Renal pelvis (tissue), 12 donors: ENCODE results near the gene PPP6R2. TPM values are rescaled to one million over a fixed set of nuclear protein-coding genes. Genes with fewer than 3 reads are reported as not detected.
A peak's percentile ranks its signal among the peaks of the same experiment; 100 is the strongest.

Experiments
- DNase-seq: peaks from one replicate; pipeline ENCODE4 v3.0.0-alpha.2; 2013
- long read RNA-seq, 16 experiments: transcript quantifications; one replicate each; lab custom pipeline, GENCODE V29; 2026
- polyA plus RNA-seq, 3 donors: library from polyadenylated mRNA; unstranded; fragments of 120-200 nt; gene quantifications; one replicate each; pipeline ENCODE4 v1.2.1, GENCODE V29; 2013; ENCODE audit not compliant: insufficient read length in 3 of 3

The PPP6R2 gene, protein sequence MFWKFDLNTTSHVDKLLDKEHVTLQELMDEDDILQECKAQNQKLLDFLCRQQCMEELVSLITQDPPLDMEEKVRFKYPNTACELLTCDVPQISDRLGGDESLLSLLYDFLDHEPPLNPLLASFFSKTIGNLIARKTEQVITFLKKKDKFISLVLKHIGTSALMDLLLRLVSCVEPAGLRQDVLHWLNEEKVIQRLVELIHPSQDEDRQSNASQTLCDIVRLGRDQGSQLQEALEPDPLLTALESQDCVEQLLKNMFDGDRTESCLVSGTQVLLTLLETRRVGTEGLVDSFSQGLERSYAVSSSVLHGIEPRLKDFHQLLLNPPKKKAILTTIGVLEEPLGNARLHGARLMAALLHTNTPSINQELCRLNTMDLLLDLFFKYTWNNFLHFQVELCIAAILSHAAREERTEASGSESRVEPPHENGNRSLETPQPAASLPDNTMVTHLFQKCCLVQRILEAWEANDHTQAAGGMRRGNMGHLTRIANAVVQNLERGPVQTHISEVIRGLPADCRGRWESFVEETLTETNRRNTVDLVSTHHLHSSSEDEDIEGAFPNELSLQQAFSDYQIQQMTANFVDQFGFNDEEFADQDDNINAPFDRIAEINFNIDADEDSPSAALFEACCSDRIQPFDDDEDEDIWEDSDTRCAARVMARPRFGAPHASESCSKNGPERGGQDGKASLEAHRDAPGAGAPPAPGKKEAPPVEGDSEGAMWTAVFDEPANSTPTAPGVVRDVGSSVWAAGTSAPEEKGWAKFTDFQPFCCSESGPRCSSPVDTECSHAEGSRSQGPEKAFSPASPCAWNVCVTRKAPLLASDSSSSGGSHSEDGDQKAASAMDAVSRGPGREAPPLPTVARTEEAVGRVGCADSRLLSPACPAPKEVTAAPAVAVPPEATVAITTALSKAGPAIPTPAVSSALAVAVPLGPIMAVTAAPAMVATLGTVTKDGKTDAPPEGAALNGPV
- polyA plus RNA-seq: 10 to 100 TPM; 46.5 to 54.7 (median 50.5) TPM
- long read RNA-seq, donor 1, full-length matches to known transcripts: 3 of 21 reads
- long read RNA-seq, donor 1, partial matches to known transcripts: 7 of 21 reads
- long read RNA-seq, donor 1, other reads (novel, unspliced or antisense): 11 of 21 reads
- long read RNA-seq, donor 2, full-length matches to known transcripts: 5 of 5 reads
- long read RNA-seq, donor 2, partial matches to known transcripts: 0 of 5 reads
- long read RNA-seq, donor 2, other reads (novel, unspliced or antisense): 0 of 5 reads
- long read RNA-seq, donor 3, partial matches to known transcripts: 0 of 4 reads
- long read RNA-seq, donor 3, other reads (novel, unspliced or antisense): 0 of 4 reads
- long read RNA-seq, donor 4, transcript PPP6R2-207 (2 exons, 1,211 nt): major isoform, 5 of 5 reads
- long read RNA-seq, donor 4, partial matches to known transcripts: 0 of 5 reads
- long read RNA-seq, donor 4, other reads (novel, unspliced or antisense): 0 of 5 reads
- long read RNA-seq, donor 5, partial matches to known transcripts: 0 of 1 reads
- long read RNA-seq, donor 5, other reads (novel, unspliced or antisense): 0 of 1 reads
- long read RNA-seq, donor 6, partial matches to known transcripts: 18 of 19 reads
- long read RNA-seq, donor 6, other reads (novel, unspliced or antisense): 0 of 19 reads
- long read RNA-seq, donor 7, full-length matches to known transcripts: 9 of 30 reads
- long read RNA-seq, donor 7, partial matches to known transcripts: 15 of 30 reads
- long read RNA-seq, donor 7, other reads (novel, unspliced or antisense): 6 of 30 reads
- long read RNA-seq, donor 8, partial matches to known transcripts: 11 of 13 reads
- long read RNA-seq, donor 8, other reads (novel, unspliced or antisense): 0 of 13 reads
- long read RNA-seq, donor 9, full-length matches to known transcripts: 5 of 48 reads
- long read RNA-seq, donor 9, partial matches to known transcripts: 35 of 48 reads
- long read RNA-seq, donor 9, other reads (novel, unspliced or antisense): 8 of 48 reads
- long read RNA-seq, donor 10, full-length matches to known transcripts: 2 of 24 reads
- long read RNA-seq, donor 10, partial matches to known transcripts: 22 of 24 reads
- long read RNA-seq, donor 10, other reads (novel, unspliced or antisense): 0 of 24 reads
- long read RNA-seq, donor 11, partial matches to known transcripts: 20 of 22 reads
- long read RNA-seq, donor 11, other reads (novel, unspliced or antisense): 0 of 22 reads
- long read RNA-seq, donor 12, partial matches to known transcripts: 18 of 19 reads
- long read RNA-seq, donor 12, other reads (novel, unspliced or antisense): 0 of 19 reads
- long read RNA-seq, donor 13, partial matches to known transcripts: 11 of 12 reads
- long read RNA-seq, donor 13, other reads (novel, unspliced or antisense): 0 of 12 reads
- long read RNA-seq, donor 14, full-length matches to known transcripts: 9 of 62 reads
- long read RNA-seq, donor 14, partial matches to known transcripts: 53 of 62 reads
- long read RNA-seq, donor 14, other reads (novel, unspliced or antisense): 0 of 62 reads
- long read RNA-seq, donor 15, full-length matches to known transcripts: 4 of 48 reads
- long read RNA-seq, donor 15, partial matches to known transcripts: 44 of 48 reads
- long read RNA-seq, donor 15, other reads (novel, unspliced or antisense): 0 of 48 reads
- long read RNA-seq, donor 16, full-length matches to known transcripts: 6 of 6 reads
- long read RNA-seq, donor 16, partial matches to known transcripts: 0 of 6 reads
- long read RNA-seq, donor 16, other reads (novel, unspliced or antisense): 0 of 6 reads

DNA sequence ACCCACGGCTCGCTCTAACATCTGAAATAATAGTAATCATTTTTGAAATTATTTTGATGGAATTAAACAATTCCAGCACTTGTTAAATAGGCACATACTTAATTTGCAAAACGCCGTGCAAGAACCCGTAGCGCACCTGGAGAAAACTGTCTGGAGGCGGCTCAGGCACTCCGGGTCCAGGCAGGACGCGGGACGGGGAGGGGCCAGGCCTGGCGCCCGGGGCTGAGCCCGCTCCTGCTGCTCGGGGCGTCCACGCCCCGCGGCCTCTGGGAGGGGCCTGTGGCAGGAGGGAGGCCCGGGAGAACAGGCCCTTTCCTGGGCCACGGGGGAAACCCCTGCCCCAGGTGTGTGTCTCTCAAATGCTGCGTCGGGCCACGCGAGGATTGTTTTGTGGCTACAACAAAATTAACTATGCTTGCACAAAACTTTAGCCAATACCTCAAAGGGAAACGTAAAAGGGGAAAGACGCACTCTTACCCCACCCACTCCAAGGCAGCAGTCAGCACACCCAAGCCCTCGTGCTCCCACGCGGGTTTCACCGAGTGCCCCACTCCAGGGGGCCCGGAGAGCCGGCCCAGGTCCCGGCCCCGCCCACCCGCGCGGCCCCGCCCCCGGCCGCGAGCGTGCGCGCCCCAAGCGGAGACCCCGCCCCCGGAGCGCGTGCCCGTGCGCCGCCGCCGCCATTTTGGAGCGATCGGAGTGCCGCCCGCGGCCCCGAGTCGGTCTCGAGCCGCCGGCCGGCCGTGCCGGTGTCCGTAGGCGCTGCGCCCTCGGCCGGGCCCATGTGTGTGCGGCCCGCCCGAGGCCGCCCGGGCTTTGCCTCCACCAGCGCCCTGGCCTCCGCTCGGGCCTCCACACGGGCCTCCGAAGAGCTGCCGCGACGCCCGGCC lies at the start of gene PPP6R2:
Gene PPP6R2 (plus strand): TSS at position 677 of the 890 bp plus-strand sequence. CDS start 50,582 bp downstream, outside the sequence.
- DNase-seq: peak; percentile 67

DNA sequence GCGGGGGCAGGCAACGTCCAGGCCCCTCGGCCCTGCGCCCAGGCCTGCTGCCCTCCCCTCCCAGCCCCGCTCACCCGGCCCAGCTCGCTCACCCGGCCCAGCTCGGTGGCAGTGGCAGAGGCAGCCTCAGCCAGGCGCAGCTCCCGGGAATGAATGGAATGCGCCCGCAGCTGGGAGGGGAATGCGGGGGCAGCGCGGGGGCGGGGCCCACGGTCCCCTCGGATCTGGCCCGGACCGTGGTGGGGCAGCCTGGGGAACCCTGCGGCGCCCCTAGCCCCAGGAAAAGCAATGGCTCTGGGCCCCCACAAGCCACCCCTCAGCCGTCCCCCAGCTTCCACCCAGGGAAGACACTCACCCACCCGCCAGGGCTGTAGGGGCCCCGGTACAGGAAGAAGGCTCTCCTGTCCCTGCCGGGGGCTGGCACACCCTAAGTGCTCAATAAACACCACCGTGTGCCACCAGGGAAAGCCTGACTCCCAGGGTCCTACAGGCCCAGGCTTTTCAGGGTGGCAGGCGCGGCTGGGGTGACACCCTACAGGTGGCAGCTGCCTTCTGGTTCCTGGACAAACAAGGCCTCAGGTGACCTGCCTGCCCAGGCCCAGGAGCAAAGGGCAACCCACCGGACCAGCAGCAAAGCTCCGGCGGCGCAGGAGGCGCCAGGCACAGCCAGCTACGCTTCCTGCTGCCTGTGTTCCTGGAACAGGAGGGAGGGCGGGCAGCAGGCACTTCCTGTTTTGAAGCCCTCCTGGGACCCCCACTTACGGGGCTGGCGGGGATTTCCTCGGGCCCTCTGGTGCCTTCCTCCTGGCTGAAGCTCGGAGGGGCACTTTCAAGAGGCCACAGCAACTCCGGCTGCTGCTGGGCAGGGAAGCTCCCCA lies 49.4 kb upstream of the PPP6R2 start:
- peak; percentile 79 for DNase-seq

DNA sequence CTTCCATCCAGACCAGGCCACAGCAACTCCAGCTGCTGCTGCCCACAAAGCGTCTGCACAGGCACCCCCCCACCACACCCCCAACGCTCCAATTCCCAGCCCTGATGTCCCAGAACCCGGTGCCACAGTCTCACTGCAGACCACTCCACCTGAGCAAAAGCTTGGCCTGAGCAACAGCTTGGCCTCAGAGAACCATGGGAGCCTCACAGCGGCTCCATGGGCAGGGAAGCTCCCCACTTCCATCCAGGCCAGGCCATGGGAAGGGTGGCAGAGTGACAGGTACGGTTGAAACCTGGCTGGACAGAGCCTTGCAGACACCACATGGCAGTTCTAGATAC lies 48.8 kb upstream of the PPP6R2 start:
- DNase-seq: no peak

DNA sequence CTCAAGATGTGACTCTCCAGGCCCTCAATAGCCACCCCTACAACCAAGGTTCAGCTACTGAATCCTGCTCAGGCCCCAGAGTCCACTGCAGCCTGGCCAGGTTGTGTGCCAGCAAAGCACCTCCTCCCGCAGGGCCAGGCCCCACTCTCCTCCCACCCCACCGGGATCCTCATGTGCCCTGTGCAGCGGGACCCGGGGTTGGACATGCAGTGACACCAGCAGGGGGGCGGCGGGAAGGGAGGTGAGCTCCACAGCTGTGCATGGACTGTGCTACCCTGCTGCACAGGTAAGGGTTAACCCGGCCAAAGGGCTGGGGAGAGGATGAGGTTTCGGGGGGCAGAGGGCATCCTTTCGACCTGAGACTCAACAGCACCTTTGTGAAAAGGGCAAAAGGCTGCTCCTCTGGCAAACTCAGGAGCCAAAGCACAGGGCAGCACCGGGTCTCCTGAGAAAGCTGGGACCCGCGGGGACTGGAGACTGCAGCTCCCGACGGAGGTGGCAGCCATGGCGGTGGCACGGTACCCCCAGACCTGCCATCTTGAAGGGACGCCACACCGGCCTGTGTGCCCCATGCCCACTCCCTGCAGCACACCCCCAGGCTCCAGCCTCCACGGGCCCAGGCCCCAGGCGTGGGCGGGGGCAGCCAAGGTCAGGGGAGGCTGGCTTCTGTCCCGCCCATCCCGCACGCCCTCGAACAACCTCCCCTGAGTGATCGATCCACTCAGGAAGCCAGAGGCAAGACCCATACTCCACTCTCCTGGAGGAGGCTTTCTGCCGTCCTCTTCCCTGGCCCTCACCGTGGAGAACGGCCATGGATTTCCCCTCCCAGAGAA lies 46.3 kb upstream of the PPP6R2 start:
- DNase-seq: no peak

DNA sequence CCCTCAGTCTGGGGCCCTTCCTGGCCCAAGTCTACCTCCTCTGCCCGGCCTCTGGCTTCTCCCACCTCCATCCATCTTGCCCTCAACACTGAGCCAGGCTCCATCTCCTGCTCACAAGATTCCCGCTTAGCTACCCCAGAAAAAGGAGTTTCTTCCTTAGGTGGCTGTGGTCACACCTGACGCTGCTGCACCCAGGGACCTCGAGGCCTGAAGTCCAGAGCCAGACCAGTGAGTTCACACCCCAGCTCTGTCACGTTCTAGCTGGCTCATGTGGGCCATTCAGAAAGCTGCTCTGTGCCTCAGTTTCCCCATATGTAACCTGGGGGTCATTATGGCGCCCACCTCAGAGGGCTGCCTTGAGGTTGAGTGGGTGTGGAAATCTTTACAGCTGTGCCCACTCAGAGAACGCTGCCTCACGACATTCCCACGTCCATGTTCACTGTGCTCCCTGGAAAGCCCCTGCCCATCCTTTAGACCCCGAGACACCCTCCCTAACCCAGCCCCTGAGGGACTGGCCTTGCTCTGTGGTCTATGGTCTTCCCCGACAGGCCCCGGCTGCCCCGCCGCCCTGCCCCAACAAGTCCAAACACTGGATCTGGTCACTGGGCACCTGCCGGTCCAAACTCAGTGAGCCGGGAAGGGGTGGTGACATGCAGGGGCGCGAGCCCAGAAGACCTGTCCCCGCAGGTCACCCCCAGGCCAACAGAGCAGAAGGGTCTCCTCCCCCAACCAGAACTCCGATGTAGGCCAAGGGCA lies 45.4 kb upstream of the PPP6R2 start:
- DNase-seq: no peak

DNA sequence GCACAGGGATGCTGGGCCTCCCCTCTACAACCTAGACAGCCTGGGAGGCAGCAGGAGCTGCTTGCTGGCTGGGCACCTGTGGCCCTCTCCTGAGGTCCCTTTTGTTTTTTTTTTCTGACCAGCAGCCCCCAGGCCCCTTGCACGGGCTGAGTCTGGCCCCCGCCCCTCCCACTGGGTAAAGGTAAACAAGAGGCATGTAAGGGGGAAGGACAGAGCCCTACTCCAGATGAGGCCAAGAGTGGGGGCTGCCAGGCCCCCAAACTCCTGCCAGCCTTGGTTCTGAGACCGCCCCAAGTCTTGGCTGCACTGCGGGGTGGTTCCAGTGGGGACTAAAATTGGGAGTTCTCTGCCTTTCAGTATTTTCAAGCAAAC lies 44.9 kb upstream of the PPP6R2 start:
- DNase-seq: no peak

DNA sequence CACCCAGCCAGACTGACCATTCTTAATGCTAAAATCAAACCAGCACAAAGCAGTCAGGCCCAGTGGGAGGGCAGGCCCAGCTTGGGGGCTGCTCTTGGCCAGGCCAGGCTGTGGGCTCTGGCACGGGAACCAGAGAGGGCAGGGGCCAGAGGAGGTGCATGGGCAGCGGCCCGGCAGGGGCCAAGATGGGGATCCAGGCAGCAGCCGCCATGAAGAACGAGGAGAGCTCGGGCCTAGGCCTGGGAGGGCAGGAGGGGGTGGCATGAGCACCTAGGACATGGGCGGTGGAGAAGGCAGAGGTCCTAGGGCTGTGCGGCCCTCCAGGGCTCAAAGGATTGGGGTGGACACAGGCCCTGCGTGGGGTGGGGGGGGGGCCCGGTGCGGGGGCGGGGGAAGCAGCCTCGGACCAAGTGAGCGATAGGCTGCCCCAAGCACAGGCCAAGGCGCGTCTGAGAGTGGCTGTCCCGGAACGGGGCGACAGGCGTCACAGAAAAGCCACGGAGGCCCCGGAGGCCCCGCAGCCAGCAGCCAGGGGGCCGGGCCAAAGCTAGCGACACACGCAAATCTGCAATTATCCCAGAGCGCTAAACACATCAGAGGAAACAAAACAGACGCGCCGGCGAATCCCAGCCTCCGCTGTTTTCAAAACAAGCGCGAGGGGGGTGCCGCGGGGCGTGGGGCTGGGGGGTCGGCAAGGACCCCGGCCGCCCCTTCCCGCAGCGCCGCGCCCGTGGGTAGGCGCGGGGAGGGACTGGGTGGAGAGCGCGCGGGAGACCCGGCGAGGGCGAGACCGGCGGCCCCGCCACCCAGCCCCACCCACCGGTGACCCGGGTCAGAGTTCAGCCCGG lies 44.0 kb upstream of the PPP6R2 start:
- DNase-seq: no peak

DNA sequence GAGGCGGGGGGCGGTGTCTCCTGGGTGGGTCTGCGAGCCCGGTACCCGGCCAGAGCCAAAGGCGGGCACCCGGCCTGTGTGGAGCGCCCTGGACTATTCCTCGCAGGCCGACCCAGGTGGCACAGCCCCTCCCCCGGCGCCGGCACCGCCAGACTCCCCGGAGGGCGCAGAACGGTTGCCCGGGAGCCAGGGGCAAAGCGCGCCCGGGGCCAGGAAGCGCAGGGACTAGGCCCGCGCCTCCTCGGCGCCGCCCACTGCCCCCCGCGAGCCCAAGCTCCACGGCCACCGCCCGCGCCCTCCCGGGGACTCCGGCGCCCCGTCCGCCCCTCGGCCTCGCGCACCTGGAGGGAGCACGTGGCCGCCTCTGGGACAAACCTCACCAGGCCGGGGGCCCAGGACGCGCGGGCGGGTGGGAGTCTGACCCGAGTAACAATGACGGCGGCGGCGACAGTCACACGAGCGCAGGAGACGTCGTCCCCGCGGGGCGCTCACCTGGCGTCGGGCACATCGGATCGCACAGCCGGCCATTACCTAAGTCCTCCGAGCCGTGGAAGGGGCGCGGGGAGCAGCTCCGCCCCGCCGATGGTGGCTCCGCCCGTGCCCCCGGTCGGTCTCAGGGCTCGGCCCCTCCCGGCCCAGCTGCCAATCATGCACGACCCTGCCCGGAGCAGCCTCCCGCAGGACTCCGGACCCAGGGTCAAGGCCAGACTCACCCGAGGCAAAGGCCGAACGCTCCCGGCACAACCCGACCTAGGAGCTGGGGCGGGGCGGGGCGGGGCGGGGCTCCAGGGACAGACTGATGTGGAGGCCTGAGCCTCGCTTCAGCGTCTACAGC lies 43.1 kb upstream of the PPP6R2 start:
- no peak for DNase-seq

DNA sequence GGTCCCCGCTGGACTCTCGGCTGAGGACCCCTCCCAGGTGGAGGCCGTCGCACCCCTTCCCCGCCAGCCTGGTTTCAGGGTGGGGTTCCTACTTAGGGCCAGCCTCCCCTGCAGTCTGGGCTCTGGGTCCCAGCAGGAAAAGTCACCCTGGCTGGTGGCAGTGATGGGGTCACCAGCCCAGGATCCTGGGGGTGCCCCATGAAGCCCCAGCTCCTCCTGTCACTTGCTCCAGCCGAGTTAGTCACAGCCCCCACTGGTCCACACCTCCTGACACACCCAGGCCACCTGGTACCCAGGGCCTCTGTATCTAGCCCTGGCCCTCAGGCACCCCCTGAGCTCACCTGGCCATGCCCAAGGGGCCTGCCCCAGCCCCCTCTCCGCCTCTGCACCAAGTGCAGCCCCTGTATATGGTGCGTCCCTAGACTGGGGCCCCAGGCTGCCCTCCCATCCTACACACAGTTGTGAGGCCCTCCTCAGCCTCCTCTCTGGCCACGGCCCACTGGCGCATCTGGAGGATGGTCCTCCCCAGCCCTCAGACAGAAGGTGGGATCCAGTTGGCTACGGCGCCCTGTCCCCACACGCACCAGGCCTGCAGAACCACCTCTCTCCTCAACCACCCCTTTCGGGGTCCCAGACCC lies 42.4 kb upstream of the PPP6R2 start:
- DNase-seq: no peak

DNA sequence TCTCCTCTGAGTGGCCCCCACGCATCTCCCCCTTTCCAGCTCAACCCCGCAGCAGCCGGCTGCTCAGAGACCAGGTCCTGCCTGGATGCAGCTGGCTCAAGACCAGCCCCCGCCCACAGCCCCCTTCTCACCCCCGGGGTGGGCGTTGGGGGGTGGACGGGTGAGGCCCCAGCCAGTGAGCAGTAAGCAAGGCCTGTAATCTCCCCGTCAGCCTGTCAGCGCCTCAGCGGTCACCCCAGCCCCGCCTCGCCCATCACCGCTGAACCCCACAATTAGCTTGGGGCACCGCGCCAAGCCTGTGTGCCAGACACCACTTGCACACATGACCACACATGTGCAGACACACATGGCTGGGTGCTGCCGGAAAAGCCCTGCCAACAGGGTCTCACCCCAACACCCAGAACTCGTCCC lies 41.5 kb upstream of the PPP6R2 start:
- no peak for DNase-seq

DNA sequence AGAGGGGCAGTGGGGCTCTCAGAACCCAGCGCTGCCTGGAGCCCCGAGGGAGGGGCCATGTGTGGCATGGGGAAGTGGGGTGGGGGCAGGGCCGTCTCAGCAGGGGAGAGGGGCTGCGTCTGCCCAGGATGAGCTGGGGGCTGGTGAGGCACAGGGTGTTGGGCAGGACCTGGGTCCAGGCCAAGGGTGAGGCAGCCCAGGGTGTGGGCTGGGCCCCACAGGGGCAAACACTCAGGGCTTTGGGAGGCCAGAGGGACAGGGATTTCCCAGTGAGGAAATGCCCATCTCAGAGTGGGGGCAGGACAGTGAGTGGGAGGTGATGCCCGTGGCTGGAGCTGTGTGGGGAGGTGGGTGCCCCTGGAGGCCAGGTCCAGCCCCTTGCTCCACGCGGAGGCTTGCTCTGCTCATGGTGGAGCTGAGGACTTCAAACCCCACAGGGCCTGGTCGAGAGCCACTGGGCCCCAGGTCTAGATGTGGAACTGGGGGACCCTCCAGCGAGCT lies 41.0 kb upstream of the PPP6R2 start:
- DNase-seq: no peak

DNA sequence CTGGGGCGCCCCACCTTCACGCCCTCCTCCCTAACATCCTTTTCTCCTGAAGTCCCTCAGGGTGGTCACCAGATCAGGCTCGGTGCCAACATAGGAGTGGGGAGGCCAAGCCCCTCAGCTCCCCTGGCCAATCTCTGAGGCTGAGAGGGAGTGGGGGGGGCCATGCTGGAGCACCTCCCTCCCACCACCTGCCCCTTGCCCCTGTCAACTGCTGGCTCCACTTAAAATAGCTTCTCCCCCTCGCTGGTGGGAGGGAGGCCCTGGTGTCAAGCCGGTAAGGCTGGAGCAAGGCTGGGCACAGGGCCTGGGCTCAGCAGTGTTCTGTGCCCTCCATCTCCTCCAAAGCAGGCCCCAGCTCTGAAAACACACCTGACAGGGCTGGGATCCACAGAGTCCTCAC lies 40.6 kb upstream of the PPP6R2 start:
- DNase-seq: no peak

DNA sequence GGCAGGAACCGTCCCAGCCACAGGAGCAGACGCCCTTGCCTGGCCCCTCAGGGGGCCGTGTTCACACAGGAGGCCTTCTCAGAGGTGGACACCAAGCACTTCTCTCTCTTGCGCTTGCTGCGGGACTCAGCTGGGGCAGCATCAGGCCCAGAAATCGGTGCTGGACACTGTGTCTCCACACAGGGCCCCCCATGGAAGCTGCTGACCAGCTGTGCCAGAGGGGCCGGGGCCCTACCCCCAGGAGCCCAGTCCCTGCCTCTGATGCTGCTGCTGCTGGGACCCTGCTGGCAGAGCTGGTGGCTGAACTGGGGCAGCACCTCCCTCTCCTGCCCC lies 39.6 kb upstream of the PPP6R2 start:
- DNase-seq: no peak
